AG04450 (cell line): ENCODE results near the gene IDS. TPM values are rescaled to one million over a fixed set of nuclear protein-coding genes. Genes with fewer than 3 reads are reported as not detected.

Experiments used
- CTCF ChIA-PET: fragments of 300-600, 350-600 bp; formaldehyde crosslinking; extraction: SDS; loops from one replicate; lab custom pipeline; 2022; ENCODE audit warnings: antibody characterized with exemption, inconsistent platforms; lab: Charles Lee
- POLR2A ChIA-PET: fragments of 350-600 bp; formaldehyde crosslinking; extraction: SDS; loops from one replicate; lab custom pipeline; 2021; ENCODE audit warnings: antibody characterized with exemption, inconsistent platforms; lab: Yijun Ruan, JAX
- DNase-seq: peaks from one replicate; pipeline ENCODE4 v3.0.0-alpha.2; 2011; ENCODE audit warnings: low read depth, low spot score
- H3K27ac ChIP-seq: one replicate; pipeline ENCODE4 v1.5.1; 2012; ENCODE audit warnings: low read depth, low read length, control low read depth
- H3K27me3 ChIP-seq: one replicate; pipeline ENCODE4 v1.6.0; 2012; ENCODE audit warnings: low read length; ENCODE audit not compliant: control insufficient read depth, insufficient read depth
- H3K4me3 ChIP-seq: 2 replicates; pipeline ENCODE4 v1.5.1; 2011; ENCODE audit warnings: mild to moderate bottlenecking, low read depth, low read length, control low read depth
- H3K9me3 ChIP-seq: 2 replicates; pipeline ENCODE4 v1.5.1; 2012; ENCODE audit warnings: low read length; ENCODE audit not compliant: control insufficient read depth, insufficient read depth
- CTCF ChIP-seq: IDR thresholded peaks from 2 replicates; pipeline ENCODE4 v1.5.1; 2011; ENCODE audit warnings: low read depth, low read length, control low read depth, inconsistent platforms
- polyA plus RNA-seq: library from polyadenylated mRNA; depleted of rRNA; stranded (reverse); fragments of >200 nt; gene quantifications from 2 replicates; pipeline ENCODE4 v1.2.3, GENCODE V29; 2011

Gene IDS
- polyA plus RNA-seq, 1 experiment = 75.7 TPM

GRCh38 chrX:149499766-149500165, 5.3 kb downstream of the IDS start:
- ChIA-PET CTCF (interaction anchor here (1.0 kb wide), 1 partner anchor 12 kb away, joined by 3 read pairs; no protein-coding TSS in a partner anchor), POLR2A (interaction anchor here (0.6 kb wide), 1 partner anchor 82 kb away, joined by 3 read pairs; no protein-coding TSS in a partner anchor)
- DNase-seq = no peak
- H3K9me3 ChIP-seq = no peaks in the 10 kb centered on the region
- H3K27ac ChIP-seq = no peak overlapping the region
- TF ChIP-seq CTCF = no peak
- no peak overlapping the region for H3K4me3 ChIP-seq
- H3K27me3 ChIP-seq = no peaks in the 10 kb centered on the region

DNA sequence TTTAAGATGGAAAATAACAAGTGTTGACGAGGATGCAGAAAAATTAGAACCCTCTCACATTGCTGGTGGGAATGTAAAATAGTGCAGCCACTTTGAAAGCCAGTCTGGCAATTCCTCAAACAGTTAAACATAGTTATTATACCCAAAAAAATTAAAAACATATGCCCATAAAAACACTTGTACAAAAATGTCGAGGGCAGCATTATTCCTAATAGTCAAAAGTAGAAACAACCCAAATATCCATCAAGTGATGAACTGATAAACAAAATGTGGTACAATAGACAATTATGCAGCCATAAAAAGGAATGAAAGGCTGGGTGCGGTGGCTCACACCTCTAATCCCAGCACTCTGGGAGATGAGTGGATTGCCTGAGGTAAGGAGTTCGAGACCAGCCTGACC, 6.3 kb downstream of the IDS start:
- TF ChIP-seq CTCF = no peak
- Histone ChIP-seq H3K9me3 (no peaks in the 10 kb centered on the region), H3K27me3 (no peaks in the 10 kb centered on the region), H3K4me3 (no peak overlapping the region), H3K27ac (no peak overlapping the region)
- no peak for DNase-seq
- ChIA-PET CTCF (no interaction called here), POLR2A (no interaction called here)

- peak overlapping the region; percentile 39 for H3K27ac ChIP-seq
- CTCF ChIA-PET = no interaction called here
- DNase-seq = no peak
- no peaks in the 10 kb centered on the region for H3K27me3 ChIP-seq
- TF ChIP-seq CTCF = no peak
- POLR2A ChIA-PET = no interaction called here
- H3K9me3 ChIP-seq = no peaks in the 10 kb centered on the region
- H3K4me3 ChIP-seq = no peak overlapping the region
These were observed 7.5 kb downstream of the IDS start for GRCh38 chrX:149497626-149498025.

GRCh38 chrX:149497054-149497453, 8.1 kb downstream of the IDS start:
- ChIA-PET CTCF (interaction anchor here (1.1 kb wide), 1 partner anchor 27 kb away, joined by 3 read pairs; no protein-coding TSS in a partner anchor), POLR2A (no interaction called here)
- no peak overlapping the region for H3K27ac ChIP-seq

More at GRCh38 chrX:149497054-149497453, 8.1 kb downstream of the IDS start:
- TF ChIP-seq CTCF = no peak
- Histone ChIP-seq H3K9me3 (no peaks in the 10 kb centered on the region), H3K27me3 (no peaks in the 10 kb centered on the region), H3K4me3 (no peak overlapping the region)
- no peak for DNase-seq
